Endothelial cell of umbilical vein (primary cell): ENCODE results near the gene GPBP1L1. TPM values are rescaled to one million over a fixed set of nuclear protein-coding genes. Genes with fewer than 3 reads are reported as not detected.

ENCODE experiments used
- BruUV-seq: library from RNA; stranded (reverse); fragments of 400-500 nt; replicated peaks from 2 replicates; lab custom pipeline; 2021; lab: Mats Ljungman, UMichigan
- CTCF ChIA-PET: fragments of 300-600, 350-600 bp; sonication (Branson Sonifier 250); formaldehyde crosslinking; loops from one replicate; lab custom pipeline; 2021; ENCODE audit warnings: antibody characterized with exemption, inconsistent platforms; lab: Charles Lee
- POLR2A ChIA-PET: fragments of 300-600, 350-600 bp; sonication (Branson Sonifier 250); formaldehyde crosslinking; loops from one replicate; lab custom pipeline; 2021; ENCODE audit warnings: antibody characterized with exemption, inconsistent platforms; lab: Charles Lee
- DNase-seq: peaks from one replicate; pipeline ENCODE4 v3.0.0-alpha.2; 2011; ENCODE audit warnings: low read depth, low spot score
- FAIRE-seq: peaks from 2 replicates; lab custom pipeline; 2011; peaks lifted over from hg19 to GRCh38; lab: Jason Lieb, UNC
- H2AFZ ChIP-seq: 2 replicates; pipeline ENCODE4 v1.6.0; 2012; ENCODE audit warnings: low read depth, low read length, control low read depth, inconsistent platforms
- H3K27ac ChIP-seq: 2 replicates; pipeline ENCODE4 v1.5.1; 2011; ENCODE audit warnings: low read depth, mild to moderate bottlenecking, control low read depth, low read length, moderate library complexity; ENCODE audit not compliant: insufficient read depth
- H3K27me3 ChIP-seq, 2 experiments: 2 replicates each; pipeline versions ENCODE4 v1.6.0 to v1.6.1; 2011; ENCODE audit warnings: low read length in 2 of 2, mixed read lengths in 1 of 2; ENCODE audit not compliant: control insufficient read depth in 2 of 2, insufficient read depth in 2 of 2
- H3K36me3 ChIP-seq, 2 experiments: 2 replicates in 1 of 2; 3 replicates in 1 of 2; pipeline ENCODE4 v1.5.1; 2011; ENCODE audit warnings: low read length in 2 of 2, mild to moderate bottlenecking in 1 of 2, moderate library complexity in 1 of 2; ENCODE audit not compliant: control insufficient read depth in 2 of 2, insufficient read depth in 2 of 2; ENCODE audit errors: extremely low read depth in 1 of 2
- H3K4me1 ChIP-seq: 3 replicates; pipeline ENCODE4 v1.5.1; 2011; ENCODE audit warnings: mild to moderate bottlenecking, low read length; ENCODE audit not compliant: control insufficient read depth, insufficient read depth; ENCODE audit errors: extremely low read depth
- H3K4me2 ChIP-seq: 2 replicates; pipeline ENCODE4 v1.6.1; 2011; ENCODE audit warnings: low read length, control low read depth, mixed read lengths; ENCODE audit not compliant: insufficient read depth
- H3K4me3 ChIP-seq, 3 experiments: fragments of 200-600 bp in 1 of 3; sonication (generic), shearing (Covaris generic) in 1 of 3; replicated peaks in 1 of 3; 2 replicates each; pipeline ENCODE4 v1.5.1; 2011 to 2016; ENCODE audit warnings: control low read depth in 3 of 3, low read length in 3 of 3, mild to moderate bottlenecking in 2 of 3, inconsistent platforms in 1 of 3, low read depth in 1 of 3, moderate library complexity in 1 of 3; ENCODE audit not compliant: insufficient read depth in 1 of 3
- H3K79me2 ChIP-seq: 2 replicates; pipeline ENCODE4 v1.6.0; 2012; ENCODE audit warnings: low read length, inconsistent platforms; ENCODE audit not compliant: control insufficient read depth, insufficient read depth
- H3K9ac ChIP-seq: replicated peaks from 2 replicates; pipeline ENCODE3; 2011; ENCODE audit warnings: low read length, control low read depth; ENCODE audit not compliant: insufficient read depth; ENCODE audit errors: extremely low read depth
- H3K9me1 ChIP-seq: replicated peaks from 3 replicates; pipeline ENCODE4 v1.6.0; 2011; ENCODE audit warnings: mild to moderate bottlenecking, low read length; ENCODE audit not compliant: control insufficient read depth, insufficient read depth; ENCODE audit errors: extremely low read depth
- H3K9me3 ChIP-seq: replicated peaks from 2 replicates; pipeline ENCODE4 v1.5.1; 2012; ENCODE audit warnings: low read length, inconsistent platforms; ENCODE audit not compliant: control insufficient read depth, insufficient read depth
- H4K20me1 ChIP-seq: replicated peaks from 2 replicates; pipeline ENCODE3; 2011; ENCODE audit warnings: mild to moderate bottlenecking, low read length; ENCODE audit not compliant: control insufficient read depth, insufficient read depth; ENCODE audit errors: extremely low read depth
- EZH2 ChIP-seq: IDR thresholded peaks from 2 replicates; pipeline ENCODE4 v1.6.1; 2012; ENCODE audit warnings: borderline replicate concordance, low read depth, mild to moderate bottlenecking, moderate library complexity, low read length, inconsistent platforms; ENCODE audit not compliant: severe bottlenecking
- FOS ChIP-seq: IDR thresholded peaks from 2 replicates; pipeline ENCODE4 v1.6.1; 2011; ENCODE audit warnings: mild to moderate bottlenecking, low read length, moderate library complexity, borderline replicate concordance; ENCODE audit not compliant: insufficient read depth
- GATA2 ChIP-seq: IDR thresholded peaks from 2 replicates; pipeline ENCODE4 v1.7.0; 2011; ENCODE audit warnings: low read depth, mild to moderate bottlenecking, moderate library complexity, mixed read lengths, low read length; ENCODE audit not compliant: insufficient read length, insufficient read depth
- JUN ChIP-seq: IDR thresholded peaks from 2 replicates; pipeline ENCODE4 v1.6.1; 2011; ENCODE audit warnings: borderline replicate concordance, low read depth; ENCODE audit not compliant: insufficient read length, insufficient read depth
- MYC ChIP-seq: IDR thresholded peaks from one replicate; pipeline ENCODE4 v1.6.1; 2011; ENCODE audit warnings: mild to moderate bottlenecking, low read depth, low read length
- POLR2A ChIP-seq: IDR thresholded peaks from 2 replicates; pipeline ENCODE4 v1.6.1; 2012; ENCODE audit warnings: low read depth, mild to moderate bottlenecking, control low read depth, low read length
- POLR2AphosphoS5 ChIP-seq: IDR thresholded peaks from 2 replicates; pipeline ENCODE4 v1.6.1; 2012; ENCODE audit warnings: low read depth, mild to moderate bottlenecking, control low read depth, low read length, moderate library complexity; ENCODE audit not compliant: insufficient read depth
- dilution Hi-C: fragments of 300-500 bp; cut with MboI; formaldehyde crosslinking; loops from one replicate; pipeline ENCODE4 v1.15.0; 2019; ENCODE audit warnings: low sequenced_read_pairs; ENCODE audit not compliant: extremely low pct_ligation_motif_present
- intact Hi-C: fragments of 100-400 bp; cut with micrococcal nuclease; formaldehyde crosslinking; loops from one replicate; pipeline ENCODE4 v1.10.0; 2022
- polyA plus RNA-seq, 4 experiments: library from polyadenylated mRNA; depleted of rRNA in 3 of 4; stranded (reverse) in 3 of 4; unstranded in 1 of 4; fragments of >200 nt; gene quantifications; 2 replicates each; pipeline versions ENCODE4 v1.2.1 to v1.2.3, GENCODE V29; 2011 to 2012; ENCODE audit warnings: missing spikeins in 1 of 4
- total RNA-seq: library from RNA; stranded (reverse); gene quantifications from 2 replicates; pipeline ENCODE4 v1.2.3, GENCODE V29; 2021
- TF ChIP-seq, protein P1 (sequence below), 2 donors: IDR thresholded peaks; 1 replicate in 1 of 2; 2 replicates in 1 of 2; pipeline ENCODE4 v1.5.1; 2011; ENCODE audit warnings: low read length in 2 of 2, mild to moderate bottlenecking in 2 of 2, moderate library complexity in 2 of 2, control low read depth in 1 of 2, inconsistent platforms in 1 of 2, low read depth in 1 of 2; ENCODE audit not compliant: insufficient read depth in 1 of 2; ENCODE audit errors: extremely low read depth in 1 of 2
- TF ChIP-seq, protein P2 (sequence below): IDR thresholded peaks from 2 replicates; pipeline ENCODE4 v1.6.1; 2011; ENCODE audit not compliant: insufficient read depth, insufficient read length

The GPBP1L1 gene
- total and polyA plus RNA-seq, 2 donors (not counting 3 experiments of a cell fraction or from before 2014, with no cell fraction given) = 35.0 to 89.7 TPM

DNA sequence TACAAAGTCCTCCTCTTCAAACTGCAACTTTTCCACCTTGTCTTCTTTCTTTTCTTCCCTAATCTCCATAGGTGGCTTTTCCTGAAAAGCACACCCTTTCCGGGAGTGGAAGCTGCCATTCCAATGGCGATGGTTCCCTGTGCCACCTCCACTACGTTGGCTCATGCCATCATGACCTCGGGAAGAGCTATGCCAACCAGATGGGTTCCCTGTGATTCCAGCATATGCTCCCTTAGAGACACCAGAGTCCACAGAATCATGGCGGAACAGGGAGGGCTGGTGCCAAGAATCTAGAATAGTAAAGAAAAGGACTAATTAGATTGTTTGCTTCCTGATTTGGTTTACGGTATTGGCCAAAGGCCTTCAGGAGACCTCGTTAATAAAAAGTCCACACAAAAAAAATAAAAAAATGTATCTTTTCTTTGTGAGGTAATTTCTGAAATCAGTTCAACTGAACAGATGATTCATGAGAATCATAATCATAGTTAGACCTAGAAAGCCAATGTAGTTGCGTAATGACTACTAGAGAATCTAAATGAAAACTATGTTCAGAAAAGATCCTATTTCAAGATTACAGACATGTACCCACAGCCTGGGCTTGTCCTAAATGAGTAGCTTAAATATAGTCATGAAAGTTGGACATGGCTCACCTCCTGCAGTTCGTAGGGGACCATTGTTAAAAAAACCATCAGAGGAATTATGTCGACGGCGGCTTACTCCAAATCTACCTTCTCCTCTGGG is 31.6 kb downstream of the GPBP1L1 start:
- FAIRE-seq (no peak), DNase-seq (no peak)
- H4K20me1 ChIP-seq = no peaks in the 10 kb centered on the region
- ChIA-PET POLR2A (interaction anchor here (0.5 kb wide), 1 partner anchor 49 kb away, joined by 4 read pairs; no protein-coding TSS in a partner anchor), CTCF (interaction anchor here (0.8 to 1.5 kb wide), 3 partner anchors 25 to 227 kb away, joined by 3 read pairs; no protein-coding TSS in a partner anchor)
- no peak overlapping the region for H3K4me2 ChIP-seq
- peaks cover 11% of the 10 kb centered on the region for H3K79me2 ChIP-seq
- no peak overlapping the region for H2AFZ ChIP-seq
- peaks cover 25 to 27% of the 10 kb centered on the region in 2 experiments for H3K36me3 ChIP-seq
- H3K4me3 ChIP-seq = no peak overlapping the region
- no TSS peak for BruUV-seq
- H3K4me1 ChIP-seq = no peaks in the 10 kb centered on the region
- H3K9me3 ChIP-seq = no peaks in the 10 kb centered on the region
- H3K9ac ChIP-seq = no peak overlapping the region
- intact Hi-C loops (no loop called here), dilution Hi-C loops (no loop called here)
- no peaks in the 10 kb centered on the region for H3K9me1 ChIP-seq
- H3K27ac ChIP-seq = no peak overlapping the region
- TF ChIP-seq EZH2 (no peak), POLR2A (no peak), MYC (no peak), GATA2 (no peak), JUN (no peak), POLR2AphosphoS5 (no peak), FOS (no peak)
- TF ChIP-seq, protein P1, sequence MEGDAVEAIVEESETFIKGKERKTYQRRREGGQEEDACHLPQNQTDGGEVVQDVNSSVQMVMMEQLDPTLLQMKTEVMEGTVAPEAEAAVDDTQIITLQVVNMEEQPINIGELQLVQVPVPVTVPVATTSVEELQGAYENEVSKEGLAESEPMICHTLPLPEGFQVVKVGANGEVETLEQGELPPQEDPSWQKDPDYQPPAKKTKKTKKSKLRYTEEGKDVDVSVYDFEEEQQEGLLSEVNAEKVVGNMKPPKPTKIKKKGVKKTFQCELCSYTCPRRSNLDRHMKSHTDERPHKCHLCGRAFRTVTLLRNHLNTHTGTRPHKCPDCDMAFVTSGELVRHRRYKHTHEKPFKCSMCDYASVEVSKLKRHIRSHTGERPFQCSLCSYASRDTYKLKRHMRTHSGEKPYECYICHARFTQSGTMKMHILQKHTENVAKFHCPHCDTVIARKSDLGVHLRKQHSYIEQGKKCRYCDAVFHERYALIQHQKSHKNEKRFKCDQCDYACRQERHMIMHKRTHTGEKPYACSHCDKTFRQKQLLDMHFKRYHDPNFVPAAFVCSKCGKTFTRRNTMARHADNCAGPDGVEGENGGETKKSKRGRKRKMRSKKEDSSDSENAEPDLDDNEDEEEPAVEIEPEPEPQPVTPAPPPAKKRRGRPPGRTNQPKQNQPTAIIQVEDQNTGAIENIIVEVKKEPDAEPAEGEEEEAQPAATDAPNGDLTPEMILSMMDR (IDR thresholded peaks at IDR 0.05; ENCODE audit: extremely low read depth in 1 of 2, insufficient read depth in 1 of 2, low read depth in 1 of 2, low read length in 2 of 2) = no peak
- TF ChIP-seq, protein P2, sequence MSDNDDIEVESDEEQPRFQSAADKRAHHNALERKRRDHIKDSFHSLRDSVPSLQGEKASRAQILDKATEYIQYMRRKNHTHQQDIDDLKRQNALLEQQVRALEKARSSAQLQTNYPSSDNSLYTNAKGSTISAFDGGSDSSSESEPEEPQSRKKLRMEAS = no peak
- H3K27me3 ChIP-seq = no peaks in the 10 kb centered on the region
